ENCODE measurements around the gene FAM9A. TPM values are rescaled to one million over a fixed set of nuclear protein-coding genes. Genes with fewer than 3 reads are reported as not detected.

The FAM9A gene
- total RNA-seq, 4 donors from 2014 or later, result not detected

GRCh38 chrX:8847360-8847759 is 46.2 kb upstream of the FAM9A start:
- Histone ChIP-seq H3K4me1 (no peaks in the 10 kb centered on the region), H3K27ac (no peak overlapping the region), H3K27me3 (no peaks in the 10 kb centered on the region), H3K4me3 (no peak overlapping the region), H3K9me3 (no peaks in the 10 kb centered on the region), H3K36me3 (no peaks in the 10 kb centered on the region)
- TF ChIP-seq POLR2A (IDR thresholded peaks at IDR 0.05) (no peak), CTCF (IDR thresholded peaks at IDR 0.05) (no peak)
- no peak for DNase-seq

DNA sequence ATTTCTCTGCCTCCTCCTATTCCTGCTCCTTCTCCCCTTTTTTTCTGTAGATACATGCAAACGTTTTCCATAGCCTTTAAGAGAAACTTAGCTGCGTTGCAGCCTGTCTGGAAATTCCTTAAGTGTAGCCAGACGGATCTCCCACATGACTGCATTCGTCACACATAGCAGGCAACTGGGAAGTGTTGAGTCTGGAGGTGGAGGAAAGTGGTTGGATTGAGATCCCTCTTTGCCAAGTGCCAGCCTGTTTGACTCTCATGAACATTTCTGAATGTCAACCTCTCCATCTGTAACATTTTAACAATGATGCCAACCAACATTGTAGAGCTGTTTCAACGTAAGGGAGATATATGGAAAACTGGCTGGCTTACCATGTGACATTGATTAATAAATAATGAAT is 45.1 kb upstream of the FAM9A start:
- no peaks in the 10 kb centered on the region for H3K36me3 ChIP-seq
- no peak overlapping the region for H3K4me3 ChIP-seq
- H3K27ac ChIP-seq, result no peak overlapping the region
- no peaks in the 10 kb centered on the region for H3K4me1 ChIP-seq
- DNase-seq, result no peak
- TF ChIP-seq POLR2A (IDR thresholded peaks at IDR 0.05) (no peak), CTCF (IDR thresholded peaks at IDR 0.05) (no peak)
- no peaks in the 10 kb centered on the region for H3K27me3 ChIP-seq
- no peaks in the 10 kb centered on the region for H3K9me3 ChIP-seq

GRCh38 chrX:8845469-8845868 is 44.3 kb upstream of the FAM9A start:
- no peak for TF ChIP-seq POLR2A (IDR thresholded peaks at IDR 0.05)
- TF ChIP-seq CTCF (IDR thresholded peaks at IDR 0.05), result no peak
- Histone ChIP-seq H3K4me3 (no peak overlapping the region), H3K27me3 (no peaks in the 10 kb centered on the region), H3K36me3 (no peaks in the 10 kb centered on the region), H3K27ac (no peak overlapping the region), H3K9me3 (no peaks in the 10 kb centered on the region), H3K4me1 (no peaks in the 10 kb centered on the region)
- DNase-seq, result no peak

GRCh38 chrX:8845060-8845459 is 43.9 kb upstream of the FAM9A start:
- H3K36me3 ChIP-seq, result no peaks in the 10 kb centered on the region
- DNase-seq, result no peak
- H3K9me3 ChIP-seq, result no peaks in the 10 kb centered on the region
- no peak overlapping the region for H3K4me3 ChIP-seq
- TF ChIP-seq POLR2A (IDR thresholded peaks at IDR 0.05), result no peak
- no peak for TF ChIP-seq CTCF (IDR thresholded peaks at IDR 0.05)
- no peaks in the 10 kb centered on the region for H3K4me1 ChIP-seq
- H3K27ac ChIP-seq, result no peak overlapping the region
- H3K27me3 ChIP-seq, result no peaks in the 10 kb centered on the region

DNA sequence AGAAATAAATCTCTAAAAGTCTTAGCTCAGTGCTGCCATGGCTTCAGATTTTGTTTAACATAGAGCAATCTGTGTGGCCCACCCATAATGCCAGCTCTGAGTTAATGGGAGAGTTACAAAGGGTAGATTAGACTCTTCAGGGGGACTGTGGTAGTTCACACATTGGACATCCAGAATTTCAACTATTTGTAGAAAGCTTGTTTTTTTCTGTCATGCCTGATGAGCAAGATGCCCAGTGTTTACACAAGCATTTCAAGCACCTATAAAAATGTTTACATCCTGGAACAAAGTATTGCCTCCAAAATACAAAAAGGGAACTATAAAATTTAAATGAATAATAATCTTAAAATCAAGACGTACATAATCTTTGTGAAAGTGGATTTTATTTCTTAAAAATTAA is 43.0 kb upstream of the FAM9A start:
- no peaks in the 10 kb centered on the region for H3K36me3 ChIP-seq
- no peak for TF ChIP-seq CTCF (IDR thresholded peaks at IDR 0.05)
- TF ChIP-seq POLR2A (IDR thresholded peaks at IDR 0.05), result no peak
- DNase-seq, result no peak
- H3K4me3 ChIP-seq, result no peak overlapping the region
- no peak overlapping the region for H3K27ac ChIP-seq
- no peaks in the 10 kb centered on the region for H3K27me3 ChIP-seq
- no peaks in the 10 kb centered on the region for H3K4me1 ChIP-seq
- no peaks in the 10 kb centered on the region for H3K9me3 ChIP-seq

DNA sequence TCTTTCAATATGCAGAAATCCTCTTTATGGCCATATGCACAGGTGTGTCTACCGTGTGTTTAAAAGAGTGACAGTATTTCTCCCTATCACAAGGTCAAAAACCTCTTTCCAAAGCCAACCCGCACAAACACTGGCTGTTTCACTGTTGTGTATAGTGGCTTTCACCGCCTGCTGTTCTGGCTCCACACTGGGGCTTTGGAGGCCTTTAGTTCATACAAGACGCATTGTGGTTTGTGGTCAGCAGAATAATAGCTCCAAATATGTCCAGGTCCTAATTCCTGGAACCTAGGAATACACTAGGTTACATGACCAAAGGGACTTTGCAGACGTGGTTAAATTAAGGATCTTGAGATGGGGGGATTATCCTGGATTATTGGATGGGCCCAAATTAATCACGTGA is 40.7 kb upstream of the FAM9A start:
- TF ChIP-seq CTCF (IDR thresholded peaks at IDR 0.05) (no peak), POLR2A (IDR thresholded peaks at IDR 0.05) (no peak)
- Histone ChIP-seq H3K27ac (no peak overlapping the region), H3K27me3 (no peaks in the 10 kb centered on the region), H3K36me3 (no peaks in the 10 kb centered on the region), H3K4me3 (no peak overlapping the region), H3K4me1 (no peaks in the 10 kb centered on the region), H3K9me3 (no peaks in the 10 kb centered on the region)
- DNase-seq, result no peak

Data from Peyer's patch (tissue), 4 donors.